MM.1S (cell line): ENCODE results near the gene TRIM15.

ENCODE experiments used
- CTCF ChIP-seq: fragments of 300-600 bp; sonication (generic); IDR thresholded peaks from 2 replicates; pipeline ENCODE4 v1.5.1; 2016; ENCODE audit warnings: antibody characterized with exemption, low read length, mixed read lengths
- EZH2 ChIP-seq: fragments of 300-600 bp; sonication (generic); optimal IDR thresholded peaks from 2 replicates; pipeline ENCODE3; 2017; ENCODE audit warnings: low read depth, mild to moderate bottlenecking, antibody characterized with exemption, low read length, mixed read lengths
- EZH2phosphoT487 ChIP-seq: fragments of 300-600 bp; sonication (generic); IDR thresholded peaks from 2 replicates; pipeline ENCODE4 v1.6.1; 2018; ENCODE audit warnings: antibody characterized with exemption, low read length

DNA sequence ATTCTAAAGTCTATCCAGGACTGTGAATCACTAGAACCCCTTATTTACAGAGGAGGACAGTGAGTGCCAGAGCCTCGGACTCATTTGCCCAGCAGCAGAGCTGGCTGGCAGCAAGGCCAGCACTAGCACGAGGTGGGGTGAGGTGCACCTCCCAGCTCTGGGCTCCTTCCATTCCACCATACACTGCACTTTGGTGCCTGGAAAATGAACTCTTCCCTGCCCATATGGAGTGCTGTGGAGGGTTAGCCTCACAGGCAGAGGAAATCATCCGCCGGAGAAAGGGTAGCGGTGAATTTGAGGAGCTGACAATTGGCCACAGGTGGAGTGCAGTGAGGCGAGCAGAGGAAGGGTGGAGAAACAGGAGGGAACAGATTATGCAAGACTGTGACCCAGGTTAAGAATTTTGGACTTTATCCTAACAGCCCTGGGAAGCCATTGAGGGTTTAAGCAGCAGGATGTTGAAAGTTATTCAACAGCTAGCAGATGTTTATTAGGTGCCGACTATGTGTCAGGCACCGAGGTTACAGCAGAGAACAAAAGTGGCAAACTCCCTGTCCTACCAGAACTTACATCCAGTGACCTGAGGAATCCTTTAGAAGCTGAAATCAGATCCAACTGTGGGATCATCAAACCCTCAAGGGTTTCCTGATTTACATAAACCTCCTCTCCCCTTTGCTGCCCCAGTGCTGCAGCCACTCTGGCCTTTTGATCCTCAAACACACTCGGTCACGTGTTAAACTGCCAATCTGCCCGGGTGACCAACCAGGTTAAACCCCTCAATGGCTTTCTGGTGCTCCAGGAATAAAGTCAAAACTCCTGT is 43.7 kb downstream of the TRIM15 start:
- TF ChIP-seq EZH2: no peak
- TF ChIP-seq CTCF: no peak
- TF ChIP-seq EZH2phosphoT487: no peak
